HG02943 (cell line): ENCODE data around the gene FRY.

ENCODE experiments used
- ATAC-seq: cut with Tn5 transposase; IDR thresholded peaks from one replicate; pipeline ENCODE4 v1.9.1; 2021; ENCODE audit warnings: mild to moderate bottlenecking, low read depth, moderate library complexity; ENCODE audit not compliant: unreplicated experiment

The FRY gene

DNA sequence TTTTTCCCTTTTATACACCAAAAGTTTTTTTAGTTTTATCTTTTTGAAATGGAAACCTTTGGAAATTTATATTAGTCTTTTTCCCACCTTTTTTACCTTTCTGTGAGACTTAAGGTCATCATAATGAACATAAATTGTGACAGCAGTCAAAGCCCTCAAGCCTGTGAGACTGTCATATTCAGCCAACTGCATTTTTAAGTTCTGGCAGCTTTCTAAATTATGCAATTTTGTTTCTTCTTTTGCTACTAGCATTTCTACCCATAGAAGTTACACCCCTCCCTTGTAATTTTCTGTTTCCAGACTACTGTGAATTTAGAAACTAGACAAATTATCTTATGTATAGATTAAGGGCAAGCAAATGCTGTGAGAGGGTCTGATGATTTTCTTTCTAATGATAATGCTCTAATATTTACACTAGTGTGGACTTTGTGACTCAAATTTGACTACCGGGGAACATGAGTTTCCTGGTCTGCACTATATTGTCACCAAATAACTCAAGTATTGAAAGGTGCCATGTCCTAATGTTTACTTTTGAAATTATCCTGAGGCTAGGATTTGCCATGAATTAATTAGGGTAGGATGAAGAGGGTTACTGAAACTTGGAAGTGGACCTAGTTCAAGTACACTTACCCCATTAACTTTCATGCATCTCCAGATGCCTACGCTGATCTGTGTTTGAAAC, 43.7 kb downstream of the FRY start:
- no peak for ATAC-seq

DNA sequence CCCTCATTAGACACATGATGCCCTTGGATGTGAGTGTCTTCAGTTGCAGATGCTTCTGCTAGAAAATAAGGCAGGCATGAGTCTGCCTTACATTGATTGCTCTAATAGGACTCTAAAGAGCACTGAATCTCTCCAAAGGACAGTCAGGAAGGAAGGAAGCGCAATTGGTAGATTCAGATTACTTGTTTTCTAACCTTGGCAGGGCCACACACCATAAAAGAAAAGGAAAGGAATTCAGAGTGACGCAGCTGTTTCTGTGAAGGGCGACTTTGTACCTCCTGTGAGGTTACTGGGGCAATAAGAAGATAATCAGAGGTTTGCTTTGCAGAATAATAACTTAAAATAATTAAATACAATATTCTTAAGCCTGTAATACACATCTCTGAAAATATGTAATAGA, 48.0 kb downstream of the FRY start:
- ATAC-seq: no peak

DNA sequence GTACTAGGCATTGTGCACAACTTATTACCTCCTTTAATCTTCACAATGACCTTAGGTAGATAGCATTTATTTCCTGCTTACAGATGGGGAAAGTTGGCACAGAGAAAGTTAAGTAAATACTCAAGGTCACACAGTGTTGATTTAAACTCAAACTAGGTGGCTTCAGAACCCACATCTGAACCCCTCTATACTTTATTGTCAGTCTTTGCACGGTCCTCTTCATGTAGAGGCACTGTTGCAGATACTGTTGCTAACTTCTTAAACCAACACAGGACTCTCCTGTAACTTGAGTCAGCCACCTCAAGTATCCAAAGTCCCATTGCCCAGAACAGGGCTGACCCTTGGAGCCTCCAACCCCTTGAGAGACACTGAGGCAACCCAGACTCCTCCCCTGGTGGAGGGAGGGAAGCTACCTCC, 48.8 kb downstream of the FRY start:
- ATAC-seq: no peak

DNA sequence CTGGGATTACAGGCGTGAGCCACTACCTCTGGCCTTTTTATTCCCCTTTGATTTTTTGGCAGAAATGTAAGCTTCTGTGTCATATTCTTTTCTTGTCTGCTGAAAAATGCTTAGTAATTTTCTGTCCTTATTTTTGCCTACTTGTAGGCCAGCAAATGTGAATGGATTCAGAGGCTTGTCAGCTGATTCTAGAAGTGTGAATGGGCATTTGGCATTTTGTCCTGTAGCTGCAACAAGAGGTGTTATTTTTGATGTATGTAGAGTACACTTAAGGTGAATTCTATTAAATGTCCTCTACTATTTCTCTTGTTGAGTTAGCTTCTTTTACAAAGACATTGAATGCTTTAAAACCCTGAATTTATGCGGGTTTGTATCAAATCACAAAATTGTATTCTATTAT, 50.0 kb downstream of the FRY start:
- ATAC-seq: no peak

DNA sequence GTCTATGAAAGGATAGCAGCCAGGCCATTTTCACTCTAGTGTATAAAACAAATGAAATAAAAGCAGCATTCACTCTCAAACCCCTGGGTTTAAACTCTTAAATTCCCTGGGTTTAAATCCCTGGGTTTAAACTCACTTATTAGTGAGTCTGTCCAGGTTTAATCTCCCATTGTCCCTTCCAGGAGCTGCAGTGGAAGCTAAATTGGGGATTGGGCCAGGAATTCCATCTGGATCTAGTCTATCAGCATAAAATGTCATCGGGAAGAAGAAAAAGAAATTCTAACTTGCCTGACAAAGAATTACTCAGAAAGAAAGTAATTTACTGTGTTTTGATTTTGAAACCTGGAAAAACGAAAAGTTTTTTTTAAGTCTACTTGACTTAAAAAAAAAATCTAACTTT, 54.8 kb downstream of the FRY start:
- ATAC-seq: no peak

DNA sequence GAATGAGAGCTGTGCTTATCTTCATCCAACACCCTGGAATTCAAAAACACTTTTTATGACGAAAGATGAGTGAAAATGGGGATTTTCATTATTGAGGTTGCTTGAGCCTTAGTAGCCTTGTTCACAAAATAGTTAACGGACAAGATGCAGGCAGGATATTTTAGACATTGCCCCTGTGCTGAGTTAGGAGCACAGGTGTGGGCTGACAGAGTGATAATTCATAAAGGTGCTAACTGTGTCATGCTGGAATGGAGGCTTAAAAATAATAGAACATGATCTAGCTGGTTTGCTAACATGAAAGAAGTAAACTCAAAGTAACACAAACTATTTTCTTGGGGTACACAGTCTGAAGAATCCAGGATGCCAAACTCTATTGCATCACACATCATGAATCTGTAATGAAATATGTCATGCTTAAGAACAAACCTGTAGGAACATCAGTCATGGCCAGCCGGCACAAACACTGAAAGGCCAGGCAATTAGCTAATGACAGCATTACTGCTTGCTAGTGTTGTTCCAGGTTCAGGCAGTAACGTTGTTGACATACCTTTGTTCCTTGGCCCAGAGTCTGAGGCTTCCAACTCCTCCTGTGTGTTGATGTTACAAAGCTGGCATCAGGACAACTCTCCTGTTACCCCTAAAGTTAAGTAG, 55.3 kb downstream of the FRY start:
- no peak for ATAC-seq

DNA sequence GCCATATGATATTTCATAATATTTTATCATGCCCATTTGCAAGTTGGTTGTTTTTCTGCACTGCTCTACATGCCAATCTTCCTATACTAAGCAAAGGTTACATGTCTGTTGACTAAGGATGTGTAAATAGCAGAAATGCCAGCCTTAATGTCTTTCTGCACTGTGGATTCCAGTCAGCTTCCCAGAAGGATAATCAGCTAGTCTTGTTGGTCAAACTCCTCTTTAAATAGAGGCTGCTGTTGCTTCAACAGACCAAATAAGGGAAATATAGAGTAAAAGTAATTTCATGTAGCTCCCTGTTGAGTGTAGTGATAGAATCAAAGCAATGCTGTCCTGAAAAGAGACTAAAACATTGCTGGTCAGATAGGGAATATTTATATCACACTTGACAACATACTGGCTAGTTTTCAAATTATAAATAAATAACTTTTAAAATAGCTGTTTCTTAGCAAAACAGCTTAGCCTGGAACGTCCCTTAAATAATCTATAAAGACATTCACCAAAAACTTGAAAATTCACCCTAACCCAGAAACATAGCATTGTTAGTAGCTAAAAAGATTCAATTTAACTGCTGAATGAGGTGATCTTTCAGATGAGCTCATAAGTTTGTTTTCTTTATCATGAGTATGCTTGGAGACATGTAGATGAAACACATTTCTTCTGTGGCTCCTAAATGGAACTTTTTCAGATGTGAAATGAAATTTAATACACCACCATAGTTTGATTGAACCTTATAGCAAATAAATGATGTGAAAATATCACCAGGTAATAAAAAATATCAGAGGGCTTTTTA, 56.6 kb downstream of the FRY start:
- ATAC-seq: no peak

DNA sequence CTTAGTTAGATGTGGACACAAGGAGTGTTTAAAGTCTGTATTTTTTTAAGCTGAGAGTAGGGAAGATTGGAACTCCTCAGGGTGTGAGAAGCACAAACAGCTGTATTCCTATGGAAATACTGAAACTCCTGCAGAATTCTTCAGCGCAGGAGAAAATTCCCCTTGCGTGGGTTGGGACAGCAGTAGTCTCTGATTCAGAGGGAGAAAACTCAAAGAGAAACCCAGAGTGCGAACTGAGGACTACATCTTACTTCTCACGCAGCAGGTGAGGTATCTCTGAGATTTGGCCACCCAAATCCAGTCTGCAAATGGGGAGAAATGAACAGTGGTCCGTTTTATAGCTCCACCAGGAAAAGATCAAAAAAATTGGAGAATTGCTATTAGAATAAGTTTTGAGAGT, 60.9 kb downstream of the FRY start:
- no peak for ATAC-seq

DNA sequence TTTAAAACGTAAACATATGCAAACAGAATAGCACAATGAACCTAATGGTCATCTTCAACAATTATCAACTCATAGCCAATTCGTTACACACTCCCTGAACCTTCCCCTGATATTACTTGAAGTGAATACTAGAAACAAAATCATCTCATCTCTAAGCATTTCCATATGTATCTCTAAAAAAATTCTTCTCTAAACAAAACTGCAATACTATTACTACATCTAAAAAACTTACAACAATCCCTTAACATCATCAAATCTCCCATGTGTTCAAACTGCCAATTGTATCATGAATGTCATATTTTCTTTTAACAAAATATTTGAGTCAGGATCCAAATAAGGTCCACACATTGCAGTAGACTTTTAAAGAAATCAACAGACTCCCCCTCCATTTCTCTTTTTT, 61.4 kb downstream of the FRY start:
- no peak for ATAC-seq

DNA sequence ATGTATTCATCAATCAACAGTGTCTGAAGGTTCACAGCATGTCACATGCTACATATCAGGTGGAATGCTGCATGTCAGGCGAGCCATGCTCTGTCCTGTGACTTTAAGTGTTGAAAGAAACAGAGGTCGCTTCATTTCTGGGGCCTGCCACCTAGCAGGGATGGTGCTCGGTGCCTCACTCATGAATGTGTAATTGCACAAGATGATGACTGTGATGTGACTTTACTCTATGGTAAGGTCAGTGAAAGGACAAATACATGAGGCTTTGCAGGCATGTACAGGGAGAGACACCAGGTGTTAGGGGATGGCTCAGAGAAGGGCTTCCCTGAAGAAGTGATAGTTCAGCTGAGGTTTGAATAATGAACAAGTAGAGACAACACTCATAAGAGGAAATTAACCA, 66.7 kb downstream of the FRY start:
- no peak for ATAC-seq

DNA sequence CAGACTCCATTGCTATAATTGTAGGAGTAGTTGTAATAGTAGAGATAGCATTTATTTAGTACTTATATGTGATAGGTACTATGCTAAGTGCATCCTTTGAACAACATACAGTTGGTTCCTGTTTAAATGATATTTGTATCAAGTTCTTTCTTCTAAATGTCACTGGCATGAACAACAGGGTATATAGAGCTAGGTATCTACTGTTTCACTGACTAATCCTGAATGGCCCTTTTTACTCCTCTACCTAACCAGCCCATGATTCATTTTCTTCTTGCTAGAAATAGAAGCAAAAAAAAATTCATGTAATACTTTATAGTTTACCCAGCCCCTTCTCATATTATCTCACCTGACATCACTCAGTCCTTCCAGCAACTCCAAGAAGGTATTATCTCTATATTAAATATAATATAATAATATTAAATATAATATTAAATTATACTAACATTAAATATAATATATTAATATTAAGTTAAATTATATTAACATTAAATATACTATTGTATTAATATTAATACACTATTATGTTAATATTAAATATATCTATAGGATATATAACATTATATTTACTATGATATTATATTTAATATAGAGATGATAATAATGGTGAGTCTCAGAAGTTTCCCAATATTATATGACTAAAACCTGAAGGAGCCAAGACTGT, 74.2 kb downstream of the FRY start:
- ATAC-seq: no peak

DNA sequence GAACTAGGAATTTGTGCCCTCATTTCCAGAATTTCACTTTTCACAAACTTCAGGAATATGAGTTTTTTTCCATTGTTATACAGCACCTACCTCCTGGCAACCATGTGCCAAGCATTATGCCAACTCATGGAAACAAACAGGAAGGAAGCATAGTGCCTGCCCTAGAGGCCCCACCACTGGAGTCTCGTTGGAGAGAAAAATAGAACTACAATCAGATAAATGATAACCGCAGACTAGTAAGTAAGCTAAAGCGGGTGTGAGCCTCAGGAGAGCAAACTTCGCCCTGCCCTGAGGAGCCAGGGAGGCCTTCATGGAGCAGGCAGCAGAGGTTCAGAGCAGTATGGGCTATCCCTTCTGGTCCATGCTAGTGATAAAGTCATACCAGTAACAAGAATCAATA, 75.9 kb downstream of the FRY start:
- ATAC-seq: no peak

DNA sequence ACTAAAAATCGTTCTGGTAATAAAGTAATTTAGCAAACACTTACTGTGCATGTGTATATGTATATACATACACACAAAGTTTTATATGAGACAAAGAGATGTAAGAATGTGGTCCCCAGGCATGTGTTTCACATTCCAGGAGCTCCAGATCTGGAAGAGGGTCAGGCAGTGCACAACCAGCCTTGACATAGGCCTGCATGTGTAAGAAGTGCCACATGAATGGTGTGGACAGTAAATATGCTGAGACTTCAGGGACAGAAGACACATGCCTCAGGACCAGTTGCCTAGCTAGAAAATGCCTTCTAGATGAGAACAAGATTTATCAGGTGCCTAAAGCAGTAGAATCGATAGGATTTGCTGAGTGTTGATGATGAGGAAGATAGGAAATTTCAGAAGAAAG, 76.4 kb downstream of the FRY start:
- ATAC-seq: no peak

DNA sequence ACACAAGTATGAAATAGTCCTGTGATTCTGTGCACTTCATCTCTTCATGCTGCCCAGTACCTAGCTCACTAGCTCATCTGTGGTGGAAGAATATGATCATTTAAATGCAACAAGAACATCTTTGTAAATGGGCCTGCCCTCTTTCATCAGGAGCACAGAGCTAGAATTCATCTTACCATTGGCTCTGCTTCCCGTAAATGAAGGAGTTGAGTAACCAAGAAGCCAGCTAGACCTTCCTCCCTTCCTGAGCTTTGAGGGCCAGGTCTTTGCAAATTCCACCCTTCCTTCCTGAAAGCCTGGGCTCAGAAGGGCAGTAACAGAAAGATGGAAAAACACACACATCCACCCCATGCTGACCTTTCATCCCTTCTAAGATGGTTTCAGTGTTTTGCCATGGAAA, 82.0 kb downstream of the FRY start:
- no peak for ATAC-seq

DNA sequence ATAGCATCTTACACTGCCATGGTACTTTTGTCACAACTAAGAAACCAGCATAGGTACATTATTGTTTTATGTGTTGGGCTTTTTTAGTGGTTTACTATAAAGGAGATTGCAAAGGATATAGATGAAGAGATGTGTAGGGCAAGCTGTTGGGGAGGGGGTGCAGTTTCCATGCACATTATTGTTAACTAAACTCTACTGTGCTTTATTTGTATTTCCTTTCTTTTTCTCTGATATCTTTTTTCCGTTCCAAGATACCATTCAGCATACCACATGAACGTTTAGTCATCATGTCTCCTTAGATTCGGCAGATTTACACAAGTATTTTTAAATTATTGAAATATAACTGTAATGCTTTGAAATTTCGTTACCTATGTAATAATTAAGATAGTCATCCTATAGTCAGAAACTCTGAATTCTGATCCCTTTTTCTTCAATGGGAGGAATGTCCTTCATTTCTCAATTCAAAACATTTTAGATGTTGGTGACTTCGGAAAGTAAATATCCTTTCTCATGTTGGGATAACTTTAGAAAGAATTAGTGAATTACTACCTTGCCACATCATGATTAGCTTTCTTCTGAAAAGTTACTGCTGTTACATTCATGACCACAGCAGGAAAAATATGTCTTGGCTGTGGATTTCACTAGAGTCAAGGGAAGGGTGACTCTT, 82.8 kb downstream of the FRY start:
- ATAC-seq: no peak

DNA sequence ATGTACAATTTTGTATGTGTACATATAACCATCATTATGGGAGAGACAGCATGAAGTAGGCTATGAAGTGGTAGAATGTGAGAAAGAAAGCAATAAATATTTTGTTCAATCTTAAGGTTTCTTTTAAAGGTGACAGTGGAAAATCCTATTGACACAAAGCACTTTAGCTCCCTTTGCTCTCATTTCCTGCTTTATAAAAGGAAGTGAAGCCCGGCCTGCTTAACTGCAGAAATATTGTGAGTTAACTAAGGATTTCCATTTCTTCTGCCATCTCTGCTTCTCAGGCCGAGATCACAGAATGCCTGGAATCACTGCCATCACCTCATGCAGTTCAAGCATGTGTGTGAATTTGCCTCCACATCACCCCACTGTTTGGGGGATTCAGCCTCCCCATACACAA, 83.5 kb downstream of the FRY start:
- ATAC-seq: no peak

DNA sequence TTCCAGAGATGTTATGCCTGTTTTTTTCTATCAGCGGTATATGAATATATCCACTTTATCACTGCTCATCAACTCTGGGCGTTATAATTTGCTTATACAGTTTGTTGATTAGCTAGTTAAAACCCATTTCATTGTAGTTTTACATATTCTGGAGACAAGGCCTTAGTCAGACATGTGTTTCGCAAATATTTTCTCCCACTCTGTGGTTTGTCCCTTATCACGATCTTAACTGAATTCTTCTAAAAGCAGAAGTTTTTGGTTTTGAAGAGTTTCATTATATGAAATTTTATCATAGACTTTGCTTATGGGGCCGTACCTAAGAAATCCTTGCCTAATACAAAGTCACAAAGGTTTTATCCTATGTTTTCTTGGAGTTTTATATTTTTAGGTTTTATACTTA, 84.6 kb downstream of the FRY start:
- ATAC-seq: no peak

DNA sequence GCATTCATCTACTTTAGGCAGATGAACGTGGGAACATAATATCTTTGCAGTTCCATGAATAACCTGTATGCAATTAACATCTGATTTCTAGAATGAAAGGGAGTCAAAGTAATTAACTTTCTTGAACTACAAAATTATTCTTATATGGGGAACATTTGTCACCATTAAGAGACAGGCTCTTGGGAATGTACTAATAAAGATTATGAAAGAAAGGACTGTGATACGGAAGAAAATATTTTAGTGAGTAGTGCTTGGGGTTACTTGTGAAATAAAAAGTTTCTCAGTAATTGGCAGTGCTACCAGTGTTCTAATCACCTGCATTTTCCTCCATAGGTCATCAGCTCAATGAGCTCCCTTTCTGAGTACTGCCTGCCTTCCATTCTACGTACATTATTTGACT, 85.4 kb downstream of the FRY start:
- ATAC-seq: no peak

DNA sequence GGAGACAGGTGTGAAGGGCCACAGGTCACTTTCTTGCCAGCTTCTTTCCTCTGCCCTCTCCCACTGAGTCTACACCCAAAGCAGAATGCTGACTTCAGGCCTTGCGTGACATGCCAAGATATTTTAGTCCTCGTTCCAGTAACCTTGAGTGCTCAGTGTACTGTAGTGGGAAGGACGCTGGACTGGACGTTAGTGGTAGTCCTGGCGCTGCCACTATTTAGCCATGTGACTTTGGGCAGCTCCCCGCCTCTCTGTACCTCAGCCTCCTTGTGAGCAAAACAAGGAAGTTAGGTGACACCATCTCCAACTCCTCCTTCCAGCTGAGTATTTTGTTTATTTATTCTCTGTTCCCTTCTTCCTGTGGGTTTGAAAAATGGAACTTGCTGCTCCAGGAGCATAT, 86.1 kb downstream of the FRY start:
- no peak for ATAC-seq

DNA sequence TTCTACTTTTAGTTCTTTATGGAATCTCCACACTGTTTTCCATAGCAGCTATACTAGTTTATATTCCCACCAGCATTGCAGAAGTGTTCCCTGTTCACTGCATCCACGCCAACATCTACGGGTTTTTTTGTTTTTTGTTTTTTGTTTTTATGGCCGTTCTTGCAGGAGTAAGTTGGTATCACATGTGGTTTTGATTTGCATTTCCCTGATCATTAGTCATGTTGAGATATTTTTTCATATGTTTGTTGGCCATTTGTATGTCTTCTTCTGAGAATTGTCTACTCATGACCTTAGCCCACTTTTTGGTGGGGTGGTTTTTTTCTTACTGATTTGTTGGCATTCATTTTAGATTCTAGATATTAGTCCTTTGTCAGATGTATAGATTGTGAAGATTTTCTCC, 89.7 kb downstream of the FRY start:
- no peak for ATAC-seq

DNA sequence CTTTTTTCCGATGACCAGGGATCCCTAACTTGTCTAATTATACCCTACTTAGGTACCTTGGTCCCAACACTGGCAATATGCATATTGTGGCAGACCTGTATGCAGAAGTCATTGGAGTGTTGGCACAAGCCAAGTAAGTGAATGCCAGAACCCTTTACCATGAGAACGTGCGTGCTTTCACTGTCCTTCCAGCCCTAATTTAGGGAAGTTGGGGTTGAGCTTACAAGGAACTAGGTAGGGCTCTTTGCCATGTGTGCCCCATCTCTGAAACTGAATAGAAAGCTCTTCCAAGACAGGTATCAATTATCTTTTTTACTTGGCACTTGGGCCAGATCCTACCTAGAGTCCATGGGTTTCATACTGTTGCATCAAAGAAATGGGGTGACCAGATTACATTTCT, 93.2 kb downstream of the FRY start:
- no peak for ATAC-seq
